Glomerular visceral epithelial cell (primary cell): ENCODE results near the gene CTRB1.
"Not testable (repeated sequence)": the region's sequence is repeated elsewhere in the genome, so short reads cannot be mapped to it uniquely, and the experiment has no call there.

Source experiments
- DNase-seq: peaks from one replicate; pipeline ENCODE4 v3.0.0-alpha.2; 2016; ENCODE audit errors: extremely low spot score

Gene CTRB1

DNA sequence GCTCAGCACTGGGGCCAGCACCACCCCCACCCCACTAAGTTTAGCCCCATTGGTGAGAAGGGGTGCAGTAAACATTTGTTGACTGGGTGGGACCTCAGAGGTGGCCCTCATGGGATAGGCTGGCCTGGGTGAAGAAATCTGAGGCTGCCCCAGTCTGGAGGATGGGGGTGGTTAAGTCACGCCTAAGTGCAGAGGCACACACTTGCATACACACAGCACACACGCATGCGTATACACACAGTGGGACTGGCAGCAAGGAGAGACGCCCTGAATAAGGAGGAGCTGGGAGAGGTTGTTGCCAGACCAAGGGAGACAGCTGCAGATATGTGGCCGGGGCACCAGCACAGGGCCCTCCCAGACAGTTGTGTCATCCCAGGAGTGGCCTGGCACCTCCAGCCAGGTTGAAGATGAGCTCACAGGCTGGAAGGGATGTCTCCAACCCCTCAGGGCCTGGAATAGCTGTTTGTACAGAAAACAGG is 35.6 kb downstream of the CTRB1 start:
- DNase-seq: peak; percentile 83

DNA sequence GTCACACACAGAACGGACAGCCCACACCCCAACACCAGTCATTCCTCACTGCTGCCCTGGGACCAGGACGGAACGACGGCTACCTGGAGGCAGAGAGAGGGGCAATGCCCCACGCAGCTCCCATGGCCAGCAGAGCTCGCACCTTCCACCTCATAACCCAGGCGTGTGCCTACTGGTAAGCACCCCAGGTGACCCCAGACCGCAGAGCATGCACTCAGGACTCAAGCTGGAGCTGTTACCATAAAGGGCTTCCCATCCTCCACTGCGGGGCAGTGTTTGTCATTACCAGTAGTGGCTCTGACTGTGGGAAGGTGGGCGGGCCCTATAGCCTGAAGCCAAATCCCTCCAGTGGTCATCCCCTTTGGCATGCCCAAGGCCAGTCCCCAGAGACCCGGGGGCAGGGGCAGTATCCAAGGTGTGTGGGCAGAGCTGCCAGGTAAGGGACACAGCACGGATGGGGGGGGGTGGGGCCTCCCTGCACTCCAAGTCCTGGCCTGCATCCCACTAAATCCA is 37.3 kb downstream of the CTRB1 start:
- DNase-seq: no peak

GRCh38 chr16:75256696-75257343 is 38.0 kb downstream of the CTRB1 start:
- no peak for DNase-seq

GRCh38 chr16:75257886-75258806 is 39.4 kb downstream of the CTRB1 start:
- no peak for DNase-seq

DNA sequence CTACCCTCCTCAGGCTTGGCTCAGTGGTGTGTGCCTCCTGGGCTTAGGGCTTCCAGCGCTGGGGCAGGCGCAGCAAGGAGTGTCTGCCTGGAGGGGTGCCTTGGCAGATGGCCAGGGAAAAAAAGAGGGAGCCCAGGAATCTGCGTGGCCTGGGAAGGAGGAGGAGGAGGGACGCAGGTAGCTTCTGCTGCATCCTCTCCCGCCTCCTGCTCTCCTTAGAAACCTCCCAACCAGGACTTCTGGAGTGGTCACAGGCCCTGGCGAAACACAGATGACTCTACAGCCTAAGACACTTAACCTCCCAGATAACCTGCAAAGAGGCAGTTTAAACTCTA is 40.0 kb downstream of the CTRB1 start:
- no peak for DNase-seq

- no peak for DNase-seq
Measured at GRCh38 chr16:75260851-75261589, 42.2 kb downstream of the CTRB1 start.

GRCh38 chr16:75261590-75262078 is 42.8 kb downstream of the CTRB1 start:
- no peak for DNase-seq

DNA sequence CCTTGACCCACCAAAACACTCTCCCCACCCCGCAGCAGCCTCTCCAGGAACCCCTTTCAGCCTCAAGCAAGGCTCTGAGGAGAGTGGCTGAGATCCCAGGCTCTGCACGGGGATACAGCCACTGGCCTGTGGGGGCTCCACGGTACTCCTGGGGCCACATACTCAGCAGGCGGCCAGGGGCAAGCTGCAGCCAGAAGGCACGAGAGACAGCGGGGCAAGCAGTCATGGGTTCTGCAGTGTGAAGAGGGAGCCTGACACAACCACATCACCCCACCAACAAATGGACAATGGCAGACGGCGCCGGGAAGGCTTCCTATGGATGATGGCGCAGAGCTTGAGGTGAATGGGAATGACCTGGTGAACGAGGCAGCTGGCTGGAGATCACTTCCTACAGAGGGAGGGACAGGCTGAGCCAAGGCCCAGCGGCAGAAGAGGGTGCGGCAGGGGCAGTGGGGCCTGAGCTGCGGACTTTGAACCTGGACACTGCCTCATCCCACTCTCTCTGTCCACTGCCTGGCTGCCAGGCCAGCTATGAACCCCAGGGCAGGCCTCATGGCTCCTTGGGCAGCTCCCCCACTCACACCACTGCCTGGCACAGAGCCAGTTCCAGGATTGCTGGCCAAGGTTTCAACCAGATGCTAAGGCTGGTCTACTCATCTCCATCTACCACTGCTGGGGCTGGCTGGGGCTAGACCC is 43.5 kb downstream of the CTRB1 start:
- peak; percentile 53 for DNase-seq

GRCh38 chr16:75262800-75263127 is 44.0 kb downstream of the CTRB1 start:
- DNase-seq: no peak

DNA sequence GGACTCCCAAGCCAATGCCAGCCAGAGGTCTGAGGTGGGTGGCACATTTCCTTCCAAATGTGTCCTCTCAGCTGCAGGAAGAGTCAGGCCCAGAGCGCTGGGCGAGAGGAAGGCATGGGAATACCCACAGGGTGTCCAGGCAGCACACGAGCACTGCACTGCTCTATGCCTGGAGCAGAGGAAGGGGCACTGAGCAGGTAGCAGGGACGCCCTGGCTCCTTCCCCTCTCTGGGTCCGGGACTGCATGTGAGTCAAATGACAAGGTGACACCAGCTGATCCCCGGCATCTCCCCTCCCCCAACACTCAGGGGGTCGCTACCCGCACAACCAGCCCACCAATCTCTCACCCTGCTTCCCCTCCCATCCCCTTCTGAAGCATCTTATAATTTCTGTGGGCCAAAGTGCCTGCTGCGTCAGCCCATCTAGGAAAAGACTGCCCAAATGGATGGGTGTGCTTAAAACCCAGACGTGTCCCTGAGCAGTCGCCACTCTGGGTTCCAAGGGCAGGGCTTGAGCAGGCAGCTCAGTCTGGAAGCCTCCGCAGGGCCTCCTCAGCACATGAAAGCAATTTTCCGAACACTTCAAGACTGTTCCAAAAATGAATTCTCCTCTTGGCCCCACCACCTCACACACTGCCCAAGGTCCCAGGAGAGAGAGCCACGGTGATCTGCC is 44.6 kb downstream of the CTRB1 start:
- no peak for DNase-seq

GRCh38 chr16:75263963-75264445 is 45.2 kb downstream of the CTRB1 start:
- peak; percentile 52 for DNase-seq

GRCh38 chr16:75264457-75264998 is 45.7 kb downstream of the CTRB1 start:
- no peak for DNase-seq

- no peak for DNase-seq
Measured at GRCh38 chr16:75264999-75265910, 46.5 kb downstream of the CTRB1 start.

- DNase-seq: peak; percentile 79
Measured at GRCh38 chr16:75265911-75266701, 47.3 kb downstream of the CTRB1 start.

DNA sequence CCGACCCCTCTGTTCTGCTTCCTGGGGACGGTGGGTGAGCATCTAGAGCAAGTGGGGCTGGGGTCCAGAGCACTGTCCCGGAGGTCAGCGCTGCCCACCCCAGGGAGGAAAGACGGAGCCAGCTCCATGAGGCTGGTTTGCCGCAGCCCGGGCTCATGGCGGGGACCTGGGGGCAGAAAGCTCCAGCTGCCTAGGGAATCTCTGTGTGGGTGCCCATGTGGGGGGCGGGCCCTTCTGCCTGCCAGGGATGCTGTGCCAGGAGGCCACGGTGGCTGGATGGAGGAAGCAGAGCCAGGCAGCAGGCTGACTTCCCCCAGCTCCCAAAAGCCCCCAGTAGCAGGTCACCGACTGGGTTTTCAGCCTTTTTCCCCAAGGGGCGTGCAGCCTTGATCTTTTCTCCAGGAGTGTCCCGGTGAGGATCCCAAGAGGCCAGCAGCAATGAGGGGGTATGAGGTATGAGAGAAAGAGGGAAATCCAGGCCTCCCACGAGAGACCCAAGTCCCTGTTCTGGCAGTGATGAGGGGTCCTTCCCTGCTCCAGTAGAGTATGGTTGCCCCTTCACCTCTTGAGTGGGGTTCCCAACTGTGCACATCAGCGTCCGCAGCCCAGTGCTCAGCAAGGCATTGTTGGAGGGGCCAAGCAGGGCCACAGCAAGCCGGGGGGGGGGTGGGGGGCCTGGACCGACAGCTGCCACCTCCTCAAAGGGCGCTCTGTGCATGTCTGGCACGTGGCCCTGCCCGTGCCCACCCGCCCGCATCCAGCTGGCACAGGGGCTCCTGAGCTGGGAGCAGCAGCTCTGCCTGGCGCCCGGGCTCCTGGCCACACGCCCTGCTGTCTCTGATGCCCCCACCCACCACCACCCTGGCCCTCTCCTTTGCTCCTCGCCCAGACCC is 48.2 kb downstream of the CTRB1 start:
- no peak for DNase-seq

DNA sequence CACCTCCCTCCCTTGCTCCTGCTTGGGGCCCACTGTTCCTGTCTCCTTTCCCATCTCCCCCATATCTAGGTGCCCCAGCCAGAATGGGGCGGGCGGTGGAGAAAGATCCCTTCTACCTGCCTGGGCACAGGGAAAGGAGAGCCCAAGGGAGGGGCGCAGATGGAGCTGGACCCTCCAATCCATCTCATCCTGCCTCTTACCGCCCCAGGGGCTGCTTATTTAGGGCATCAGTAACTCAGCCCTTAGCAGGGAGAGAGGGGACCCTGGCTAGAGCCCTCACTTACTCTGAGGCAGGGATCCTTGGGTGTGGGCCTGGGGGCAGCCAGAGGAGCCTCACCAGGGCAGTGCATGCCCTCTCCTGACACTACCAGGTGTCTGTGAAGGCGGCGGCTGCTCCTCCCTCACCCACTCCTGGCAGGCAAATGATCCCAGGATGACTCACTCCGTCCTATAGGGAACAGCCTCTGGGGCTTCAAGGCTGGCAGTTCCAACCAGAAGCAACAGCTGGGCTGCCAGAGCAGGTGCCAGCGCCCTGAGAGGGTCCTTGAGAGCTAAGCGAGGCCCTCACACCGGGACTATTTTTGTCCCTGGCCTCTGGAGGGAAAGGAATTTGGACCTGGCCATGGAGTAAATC is 49.0 kb downstream of the CTRB1 start:
- DNase-seq: peak; percentile 81

GRCh38 chr16:75269358-75269757 is 50.6 kb downstream of the CTRB1 start:
- DNase-seq: not testable (repeated sequence)
